Astrocyte (in vitro differentiated cells and primary cell): ENCODE results near the gene LYPD6B.

Experiments used
- CTCF ChIP-seq: IDR thresholded peaks from 2 replicates; pipeline ENCODE4 v1.5.1; 2011; ENCODE audit warnings: low read depth, mild to moderate bottlenecking, inconsistent platforms, low read length, moderate library complexity; ENCODE audit not compliant: insufficient read depth
- EZH2 ChIP-seq: IDR thresholded peaks from 2 replicates; pipeline ENCODE4 v1.6.1; 2012; ENCODE audit warnings: mild to moderate bottlenecking, low read length, inconsistent platforms; ENCODE audit not compliant: insufficient read depth

- TF ChIP-seq CTCF (no peak), EZH2 (no peak)
These were observed 648 bp upstream of the LYPD6B start for GRCh38 chr2:149037851-149038250.
